Measurements from ENCODE around the gene BZW1. TPM values are rescaled to one million over a fixed set of nuclear protein-coding genes. Genes with fewer than 3 reads are reported as not detected.

The BZW1 gene
- total and polyA plus RNA-seq, 2 donors from 2014 or later = 50.5 to 188 TPM

DNA sequence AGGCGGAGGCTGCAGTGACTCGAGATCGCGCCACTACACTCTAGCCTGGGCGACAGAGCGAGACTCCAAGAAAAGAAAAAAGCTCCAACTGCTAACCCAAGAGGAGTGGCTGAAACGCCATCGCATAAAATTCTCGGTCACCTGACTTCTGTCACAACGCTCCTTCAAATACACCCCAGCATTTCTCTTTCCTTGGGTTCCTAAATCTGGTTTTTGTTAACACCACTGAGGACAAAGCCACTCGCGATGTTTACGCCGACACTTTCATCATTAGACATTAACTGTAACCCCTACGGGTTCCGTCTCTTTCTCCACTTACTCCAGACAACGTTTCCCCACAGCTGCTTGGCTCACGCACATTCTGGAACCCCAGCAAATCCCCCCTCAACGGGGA lies 52.1 kb downstream of the BZW1 start:
- FAIRE-seq (no peak), DNase-seq (peak in 4 of 5 donors; percentile 44 to 79 (median 68))
- H3K4me3 ChIP-seq (ENCODE audit: low read length in 3 of 3) = peak overlapping the region; percentile 90 to 100 (median 99)
- peak overlapping the region; percentile 100 for H3K27ac ChIP-seq (ENCODE audit: low read depth in 2 of 2, low read length in 2 of 2)
- H3K9ac ChIP-seq (ENCODE audit: low read length in 3 of 3) = peak overlapping the region; percentile 100
- TF ChIP-seq, protein P1, sequence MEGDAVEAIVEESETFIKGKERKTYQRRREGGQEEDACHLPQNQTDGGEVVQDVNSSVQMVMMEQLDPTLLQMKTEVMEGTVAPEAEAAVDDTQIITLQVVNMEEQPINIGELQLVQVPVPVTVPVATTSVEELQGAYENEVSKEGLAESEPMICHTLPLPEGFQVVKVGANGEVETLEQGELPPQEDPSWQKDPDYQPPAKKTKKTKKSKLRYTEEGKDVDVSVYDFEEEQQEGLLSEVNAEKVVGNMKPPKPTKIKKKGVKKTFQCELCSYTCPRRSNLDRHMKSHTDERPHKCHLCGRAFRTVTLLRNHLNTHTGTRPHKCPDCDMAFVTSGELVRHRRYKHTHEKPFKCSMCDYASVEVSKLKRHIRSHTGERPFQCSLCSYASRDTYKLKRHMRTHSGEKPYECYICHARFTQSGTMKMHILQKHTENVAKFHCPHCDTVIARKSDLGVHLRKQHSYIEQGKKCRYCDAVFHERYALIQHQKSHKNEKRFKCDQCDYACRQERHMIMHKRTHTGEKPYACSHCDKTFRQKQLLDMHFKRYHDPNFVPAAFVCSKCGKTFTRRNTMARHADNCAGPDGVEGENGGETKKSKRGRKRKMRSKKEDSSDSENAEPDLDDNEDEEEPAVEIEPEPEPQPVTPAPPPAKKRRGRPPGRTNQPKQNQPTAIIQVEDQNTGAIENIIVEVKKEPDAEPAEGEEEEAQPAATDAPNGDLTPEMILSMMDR (IDR thresholded peaks at IDR 0.05; ENCODE audit: borderline replicate concordance, extremely low read depth, insufficient read depth) = no peak
- H3K27me3 ChIP-seq (ENCODE audit: control insufficient read depth, insufficient read depth, low read length) = no peaks in the 10 kb centered on the region
- peaks cover 5 to 27% (median 10%) of the 10 kb centered on the region in 3 donors for H3K36me3 ChIP-seq (ENCODE audit: control insufficient read depth in 2 of 3, insufficient read depth in 3 of 3, low read length in 3 of 3)
- H3K4me1 ChIP-seq (ENCODE audit: control insufficient read depth in 2 of 3, insufficient read depth in 2 of 3, low read depth in 1 of 3, low read length in 3 of 3) = peaks cover 3 to 8% (median 4%) of the 10 kb centered on the region in 3 donors
- intact Hi-C loops (cut with DNase I) = no loop called here
- no peaks in the 10 kb centered on the region for H3K9me3 ChIP-seq (ENCODE audit: control insufficient read depth in 2 of 3, insufficient read depth in 1 of 3, low read length in 3 of 3)

GRCh38 chr2:200864176-200865034 lies 52.7 kb downstream of the BZW1 start, which contains the start of gene CLK1:
Gene CLK1 (minus strand): TSS chr2:200864658. CDS start chr2:200861862, 2,796 bp downstream.
- Histone ChIP-seq H3K4me3 (ENCODE audit: low read length in 3 of 3) (peak within 1 kb of the TSS; percentile 90 to 100 (median 99)), H3K27me3 (ENCODE audit: control insufficient read depth, insufficient read depth, low read length) (no peaks in the 10 kb centered on the region), H3K9me3 (ENCODE audit: control insufficient read depth in 2 of 3, insufficient read depth in 1 of 3, low read length in 3 of 3) (no peaks in the 10 kb centered on the region), H3K36me3 (ENCODE audit: control insufficient read depth in 2 of 3, insufficient read depth in 3 of 3, low read length in 3 of 3) (peaks cover 0 to 21% (median 4%) of the 10 kb centered on the region in 3 donors), H3K9ac (ENCODE audit: low read length in 3 of 3) (peak within 1 kb of the TSS; percentile 100), H3K27ac (ENCODE audit: low read depth in 2 of 2, low read length in 2 of 2) (peak within 1 kb of the TSS; percentile 100), H3K4me1 (ENCODE audit: control insufficient read depth in 2 of 3, insufficient read depth in 2 of 3, low read depth in 1 of 3, low read length in 3 of 3) (peaks cover 3 to 8% (median 4%) of the 10 kb centered on the region in 3 donors)
- FAIRE-seq (no peak), DNase-seq (peak; percentile 96 to 99 (median 97))
- TF ChIP-seq, protein P1 (IDR thresholded peaks at IDR 0.05; ENCODE audit: borderline replicate concordance, extremely low read depth, insufficient read depth) = no peak
- intact Hi-C loops (cut with DNase I) = no loop called here

DNA sequence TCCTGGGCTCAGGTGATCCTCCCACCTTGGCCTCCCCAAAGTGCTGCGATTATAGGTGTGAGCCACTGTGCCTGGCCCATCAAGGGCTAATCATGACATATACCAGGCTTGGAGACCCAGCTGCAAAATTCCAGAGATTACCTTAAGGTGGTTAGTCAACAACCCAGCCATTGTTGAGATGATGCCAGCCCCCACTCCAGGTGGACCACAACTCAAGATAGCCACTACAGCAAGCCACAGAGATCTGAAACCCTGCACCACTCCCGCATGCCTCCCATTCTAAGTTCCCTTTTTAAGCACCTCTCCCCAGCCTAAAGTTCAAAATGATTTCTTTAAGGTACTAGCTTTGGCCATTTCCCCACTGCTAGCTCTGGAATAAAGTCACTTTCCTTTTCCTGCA lies 57.3 kb downstream of the BZW1 start:
- TF ChIP-seq, protein P1 (IDR thresholded peaks at IDR 0.05; ENCODE audit: borderline replicate concordance, extremely low read depth, insufficient read depth) = no peak

More for the DNA sequence above, 57.3 kb downstream of the BZW1 start:
- Histone ChIP-seq H3K27me3 (ENCODE audit: control insufficient read depth, insufficient read depth, low read length) (no peaks in the 10 kb centered on the region), H3K36me3 (ENCODE audit: control insufficient read depth in 2 of 3, insufficient read depth in 3 of 3, low read length in 3 of 3) (peaks cover 3 to 4% (median 4%) of the 10 kb centered on the region in 3 donors), H3K27ac (ENCODE audit: low read depth in 2 of 2, low read length in 2 of 2) (no peak overlapping the region), H3K9me3 (ENCODE audit: control insufficient read depth in 2 of 3, insufficient read depth in 1 of 3, low read length in 3 of 3) (no peaks in the 10 kb centered on the region), H3K4me3 (ENCODE audit: low read length in 3 of 3) (no peak overlapping the region), H3K9ac (ENCODE audit: low read length in 3 of 3) (no peak overlapping the region), H3K4me1 (ENCODE audit: control insufficient read depth in 2 of 3, insufficient read depth in 2 of 3, low read depth in 1 of 3, low read length in 3 of 3) (no peaks in the 10 kb centered on the region)
- DNase-seq (no peak), FAIRE-seq (no peak)
- intact Hi-C loops (cut with DNase I) = no loop called here

All from kidney (tissue), 14 donors.